NCI-H524 treated with DMSO at 0.1 percent for 48 hours (cell line): ENCODE measurements around the gene AMELX.

Experiments used
- DNase-seq: peaks from one replicate; lab custom pipeline; 2025; lab: John Stamatoyannopoulos, UW

The AMELX gene

GRCh38 chrX:11309220-11309619 lies 16.0 kb downstream of the AMELX start:
- no peak for DNase-seq

GRCh38 chrX:11311706-11312105 lies 18.5 kb downstream of the AMELX start:
- no peak for DNase-seq

GRCh38 chrX:11319806-11320520 lies 26.8 kb downstream of the AMELX start:
- DNase-seq, result no peak

- no peak for DNase-seq
Observed at GRCh38 chrX:11321986-11322385, 28.8 kb downstream of the AMELX start.

- no peak for DNase-seq
Observed at GRCh38 chrX:11328134-11328533, 34.9 kb downstream of the AMELX start.

GRCh38 chrX:11329021-11329420 lies 35.8 kb downstream of the AMELX start:
- DNase-seq, result no peak

GRCh38 chrX:11331788-11332187 lies 38.6 kb downstream of the AMELX start:
- no peak for DNase-seq

- no peak for DNase-seq
Observed at GRCh38 chrX:11334165-11334564, 41.0 kb downstream of the AMELX start.

- no peak for DNase-seq
Observed at GRCh38 chrX:11336201-11336600, 43.0 kb downstream of the AMELX start.

- no peak for DNase-seq
Observed at GRCh38 chrX:11337292-11338009, 44.2 kb downstream of the AMELX start.

- DNase-seq, result no peak
Observed at GRCh38 chrX:11341274-11342201, 48.3 kb downstream of the AMELX start.

- DNase-seq, result no peak
Observed at GRCh38 chrX:11342673-11343072, 49.5 kb downstream of the AMELX start.

- DNase-seq, result no peak
Observed at GRCh38 chrX:11346121-11346682, 53.0 kb downstream of the AMELX start.

GRCh38 chrX:11347300-11347699 lies 54.1 kb downstream of the AMELX start:
- DNase-seq, result no peak

GRCh38 chrX:11349020-11349419 lies 55.8 kb downstream of the AMELX start:
- no peak for DNase-seq

GRCh38 chrX:11349661-11350337 lies 56.6 kb downstream of the AMELX start:
- DNase-seq, result no peak
